NCI-H1105 (cell line): ENCODE data around the gene MS4A15.
"Not testable (repeated sequence)": the region's sequence is repeated elsewhere in the genome, so short reads cannot be mapped to it uniquely, and the experiment has no call there.

Experiments
- DNase-seq: peaks from one replicate; lab custom pipeline; 2025; lab: John Stamatoyannopoulos, UW

MS4A15 gene

GRCh38 chr11:60754887-60755286 lies 1.8 kb upstream of the MS4A15 start:
- no peak for DNase-seq

- DNase-seq: no peak
Observed at GRCh38 chr11:60757231-60757800, 649 bp downstream of the MS4A15 start.

GRCh38 chr11:60758671-60759070 lies 2.0 kb downstream of the MS4A15 start:
- not testable (repeated sequence) for DNase-seq

- not testable (repeated sequence) for DNase-seq
Observed at GRCh38 chr11:60759438-60760225, 3.0 kb downstream of the MS4A15 start.

GRCh38 chr11:60761436-60762190 lies 4.9 kb downstream of the MS4A15 start:
- DNase-seq: no peak

- peak; percentile 56 for DNase-seq
Observed at GRCh38 chr11:60762851-60763691, 6.4 kb downstream of the MS4A15 start.

- no peak for DNase-seq
Observed at GRCh38 chr11:60763692-60764369, 7.2 kb downstream of the MS4A15 start.

GRCh38 chr11:60764879-60765278 lies 8.2 kb downstream of the MS4A15 start:
- DNase-seq: no peak

- DNase-seq: no peak
Observed at GRCh38 chr11:60765355-60765754, 8.7 kb downstream of the MS4A15 start.

GRCh38 chr11:60766547-60766946 lies 9.9 kb downstream of the MS4A15 start:
- DNase-seq: no peak

- DNase-seq: no peak
Observed at GRCh38 chr11:60767388-60767811, 10.7 kb downstream of the MS4A15 start.

GRCh38 chr11:60768202-60768601 lies 11.5 kb downstream of the MS4A15 start:
- no peak for DNase-seq

- no peak for DNase-seq
Observed at GRCh38 chr11:60769273-60769672, 12.6 kb downstream of the MS4A15 start.

- DNase-seq: no peak
Observed at GRCh38 chr11:60769811-60770210, 13.1 kb downstream of the MS4A15 start.

- DNase-seq: no peak
Observed at GRCh38 chr11:60771146-60771545, 14.5 kb downstream of the MS4A15 start.

- DNase-seq: no peak
Observed at GRCh38 chr11:60771879-60772525, 15.3 kb downstream of the MS4A15 start.

- no peak for DNase-seq
Observed at GRCh38 chr11:60772666-60773065, 16.0 kb downstream of the MS4A15 start.

- DNase-seq: no peak
Observed at GRCh38 chr11:60774726-60775125, 18.1 kb downstream of the MS4A15 start.

- peak; percentile 87 for DNase-seq
Observed at GRCh38 chr11:60775420-60775961, 18.8 kb downstream of the MS4A15 start.

GRCh38 chr11:60776167-60776566 lies 19.5 kb downstream of the MS4A15 start:
- no peak for DNase-seq

- no peak for DNase-seq
Observed at GRCh38 chr11:60777106-60777505, 20.4 kb downstream of the MS4A15 start.
